SU-DHL-6 (cell line): ENCODE measurements around the gene FOXS1.

Experiments used
- EZH2phosphoT487 ChIP-seq: fragments of 200-600 bp; sonication (generic), shearing (Covaris generic); conservative IDR thresholded peaks from 2 replicates; pipeline ENCODE4 v1.6.1; 2018; ENCODE audit warnings: mild to moderate bottlenecking, antibody characterized with exemption, low read length, moderate library complexity, mixed read lengths
- TF ChIP-seq, protein P1 (sequence below): fragments of 200-600 bp; sonication (generic); IDR thresholded peaks from one replicate; pipeline ENCODE4 v1.5.1; 2017; ENCODE audit warnings: antibody characterized with exemption, mild to moderate bottlenecking, low read length, moderate library complexity; ENCODE audit not compliant: insufficient read depth, poor library complexity, severe bottlenecking

DNA sequence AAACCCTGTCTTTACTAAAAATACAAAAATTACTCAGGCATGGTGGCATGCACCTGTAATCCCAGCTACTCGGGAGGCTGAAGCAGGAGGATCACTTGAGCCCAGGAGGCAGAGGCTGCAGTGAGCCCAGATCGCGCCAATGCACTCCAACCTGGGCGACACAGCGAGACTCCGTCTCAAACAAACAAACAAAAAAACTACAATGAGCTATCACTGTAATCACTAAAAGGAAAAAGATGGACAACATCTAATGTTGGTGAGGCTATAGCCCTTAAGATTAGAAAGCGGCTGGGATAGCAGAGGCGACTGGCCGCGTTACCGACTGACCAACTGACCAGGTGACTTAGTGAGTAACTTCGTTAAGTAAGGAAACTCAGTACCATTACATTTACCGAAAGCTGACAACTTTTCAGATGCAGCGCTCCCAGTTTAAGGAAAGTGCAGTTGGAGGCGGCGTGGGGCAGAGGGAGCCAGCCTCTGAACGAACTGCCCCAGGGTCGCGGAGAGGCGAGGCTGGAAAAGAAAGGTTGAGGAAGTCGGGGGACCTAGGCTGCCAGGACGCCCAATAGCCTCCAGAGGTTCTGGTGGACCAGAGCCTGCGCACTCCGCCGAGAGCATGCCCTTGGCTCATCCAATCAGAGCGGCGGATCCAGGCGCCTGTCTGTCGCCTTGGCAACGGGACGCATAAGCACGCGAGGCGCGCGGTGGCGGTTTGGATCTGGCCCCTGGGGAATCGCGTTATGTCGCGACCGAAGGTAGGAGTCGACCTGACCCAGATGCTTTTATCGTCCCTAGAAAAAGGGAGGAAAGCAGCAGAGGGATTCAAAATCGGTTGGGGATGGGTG lies 34.0 kb upstream of the FOXS1 start:
- TF ChIP-seq, protein P1, sequence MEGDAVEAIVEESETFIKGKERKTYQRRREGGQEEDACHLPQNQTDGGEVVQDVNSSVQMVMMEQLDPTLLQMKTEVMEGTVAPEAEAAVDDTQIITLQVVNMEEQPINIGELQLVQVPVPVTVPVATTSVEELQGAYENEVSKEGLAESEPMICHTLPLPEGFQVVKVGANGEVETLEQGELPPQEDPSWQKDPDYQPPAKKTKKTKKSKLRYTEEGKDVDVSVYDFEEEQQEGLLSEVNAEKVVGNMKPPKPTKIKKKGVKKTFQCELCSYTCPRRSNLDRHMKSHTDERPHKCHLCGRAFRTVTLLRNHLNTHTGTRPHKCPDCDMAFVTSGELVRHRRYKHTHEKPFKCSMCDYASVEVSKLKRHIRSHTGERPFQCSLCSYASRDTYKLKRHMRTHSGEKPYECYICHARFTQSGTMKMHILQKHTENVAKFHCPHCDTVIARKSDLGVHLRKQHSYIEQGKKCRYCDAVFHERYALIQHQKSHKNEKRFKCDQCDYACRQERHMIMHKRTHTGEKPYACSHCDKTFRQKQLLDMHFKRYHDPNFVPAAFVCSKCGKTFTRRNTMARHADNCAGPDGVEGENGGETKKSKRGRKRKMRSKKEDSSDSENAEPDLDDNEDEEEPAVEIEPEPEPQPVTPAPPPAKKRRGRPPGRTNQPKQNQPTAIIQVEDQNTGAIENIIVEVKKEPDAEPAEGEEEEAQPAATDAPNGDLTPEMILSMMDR, result no peak
- TF ChIP-seq EZH2phosphoT487, result no peak
